Fibroblast of peridontal ligament (primary cell): ENCODE measurements around the gene ANXA6.
"Not testable (repeated sequence)": the region's sequence is repeated elsewhere in the genome, so short reads cannot be mapped to it uniquely, and the experiment has no call there.

ENCODE experiments used
- DNase-seq: peaks from one replicate; pipeline ENCODE4 v3.0.0-alpha.2; 2010; ENCODE audit errors: extremely low read depth

The ANXA6 gene

DNA sequence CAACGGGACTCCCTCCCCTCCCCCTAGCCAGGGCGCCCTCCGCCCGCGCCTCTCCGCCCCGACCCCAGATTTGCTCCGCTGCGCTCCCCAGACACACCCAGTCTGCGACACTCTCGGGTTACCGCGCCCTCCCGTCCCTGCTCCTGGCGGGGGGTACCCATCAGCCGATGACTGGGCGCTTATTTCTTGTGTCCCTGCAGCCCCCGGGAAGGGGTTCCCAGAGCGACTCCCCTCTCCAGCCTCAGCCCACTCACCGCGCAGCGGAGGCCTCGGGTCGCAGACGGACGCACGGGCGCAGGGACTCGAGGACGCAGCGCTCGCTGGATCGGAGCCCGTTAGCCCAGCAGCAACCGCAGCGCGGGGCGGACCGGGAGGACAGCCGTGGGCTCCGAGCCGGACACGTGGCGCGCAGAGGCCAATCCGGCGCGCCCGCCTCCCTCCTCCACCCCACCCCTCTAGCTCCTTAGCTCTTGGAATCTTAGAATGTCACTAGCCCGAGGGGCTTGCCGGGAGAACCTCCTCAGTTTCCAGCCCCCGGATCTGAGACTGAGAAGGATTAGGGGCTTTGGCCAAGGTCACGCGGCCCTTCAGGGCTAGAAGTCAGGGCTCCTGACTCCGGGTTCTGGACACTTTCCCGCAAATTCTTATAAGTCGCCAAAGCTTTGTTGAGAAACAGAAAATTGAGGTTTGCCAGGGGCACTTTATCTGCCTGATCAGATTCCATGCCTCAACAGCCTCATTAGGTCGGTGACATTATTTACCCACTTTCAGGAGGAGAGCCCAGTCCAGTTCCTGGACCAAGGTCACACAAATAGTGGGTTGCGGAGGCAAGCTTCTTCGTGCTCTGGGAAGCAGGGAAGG is at the start of gene ANXA6:
Gene ANXA6 (minus strand): TSS at position 354 of the 861 bp plus-strand sequence. CDS start 9,878 bp downstream, outside the sequence.
- peak; percentile 67 for DNase-seq

DNA sequence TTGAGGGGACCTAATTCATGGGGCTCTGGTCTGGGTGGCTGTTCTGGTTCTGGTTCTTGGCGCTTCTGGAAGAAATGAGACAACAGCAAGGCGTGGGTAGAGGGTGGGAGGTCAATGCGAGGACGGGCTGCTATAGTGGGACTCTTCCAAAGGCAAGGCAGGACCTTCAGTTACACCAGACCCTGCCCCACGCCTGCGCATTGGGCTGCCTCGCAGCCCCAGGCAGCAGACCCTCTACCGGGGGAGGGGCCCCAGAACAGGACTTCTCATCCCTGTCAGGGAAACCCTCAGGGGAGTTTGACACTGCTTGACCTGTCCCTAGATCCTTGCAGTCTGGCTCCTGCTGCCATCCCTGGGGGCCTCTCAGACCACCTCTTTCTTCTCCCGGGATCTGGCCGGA is 47.8 kb upstream of the ANXA6 start:
- no peak for DNase-seq

DNA sequence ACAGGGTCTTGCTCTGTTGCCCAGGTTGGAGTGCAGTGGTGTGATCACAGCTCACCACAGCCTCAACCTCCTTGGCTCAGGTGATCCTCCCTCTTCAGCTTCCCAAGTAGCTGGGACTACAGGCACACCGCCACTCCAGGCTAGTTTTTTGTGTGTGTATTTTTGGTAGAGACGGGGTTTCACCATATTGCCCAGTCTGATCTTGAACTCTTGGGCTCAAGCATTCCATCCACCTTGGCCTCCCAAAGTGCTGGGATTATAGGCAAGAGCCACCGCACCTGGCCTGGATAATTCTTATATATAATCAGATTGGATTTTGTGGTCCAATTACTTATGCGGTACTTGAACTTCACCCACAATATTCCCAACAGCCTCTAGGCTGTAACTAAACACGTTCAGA is 46.5 kb upstream of the ANXA6 start:
- no peak for DNase-seq

DNA sequence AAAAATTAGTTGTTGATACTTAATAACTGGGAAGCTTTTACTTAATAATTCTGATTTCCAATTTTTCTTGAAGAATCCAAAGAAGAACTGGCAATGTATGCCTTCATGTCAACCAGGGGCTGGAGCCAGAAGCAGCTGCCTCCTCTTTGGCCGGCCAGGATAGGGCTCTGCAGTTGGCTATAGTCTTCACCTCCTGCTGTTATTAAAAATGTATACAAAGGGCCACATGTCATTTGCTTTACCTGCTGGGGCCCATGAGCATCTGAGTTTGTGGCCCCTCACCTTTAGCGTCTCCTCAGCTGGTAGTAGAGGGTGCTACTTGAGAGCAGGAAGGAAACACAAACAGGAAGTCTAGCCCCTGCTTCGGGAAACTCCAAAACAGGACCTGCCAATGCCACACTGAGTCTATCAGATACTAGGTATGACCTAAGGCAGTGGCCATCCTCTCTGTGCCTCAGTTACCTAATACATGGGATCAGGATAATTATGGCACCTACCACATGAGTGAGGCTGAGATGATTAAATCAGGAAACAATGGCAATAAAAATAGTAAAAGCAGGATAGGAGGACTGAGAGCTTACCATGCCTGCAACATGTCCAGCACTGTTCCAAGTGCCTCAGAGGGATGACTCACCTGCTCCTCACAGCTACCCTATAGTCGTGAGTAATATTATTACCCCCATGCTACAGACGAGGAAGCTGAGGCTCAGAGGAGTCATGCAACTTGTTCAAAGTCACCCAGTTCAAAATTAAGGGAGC is 45.0 kb upstream of the ANXA6 start:
- DNase-seq: peak; percentile 43

DNA sequence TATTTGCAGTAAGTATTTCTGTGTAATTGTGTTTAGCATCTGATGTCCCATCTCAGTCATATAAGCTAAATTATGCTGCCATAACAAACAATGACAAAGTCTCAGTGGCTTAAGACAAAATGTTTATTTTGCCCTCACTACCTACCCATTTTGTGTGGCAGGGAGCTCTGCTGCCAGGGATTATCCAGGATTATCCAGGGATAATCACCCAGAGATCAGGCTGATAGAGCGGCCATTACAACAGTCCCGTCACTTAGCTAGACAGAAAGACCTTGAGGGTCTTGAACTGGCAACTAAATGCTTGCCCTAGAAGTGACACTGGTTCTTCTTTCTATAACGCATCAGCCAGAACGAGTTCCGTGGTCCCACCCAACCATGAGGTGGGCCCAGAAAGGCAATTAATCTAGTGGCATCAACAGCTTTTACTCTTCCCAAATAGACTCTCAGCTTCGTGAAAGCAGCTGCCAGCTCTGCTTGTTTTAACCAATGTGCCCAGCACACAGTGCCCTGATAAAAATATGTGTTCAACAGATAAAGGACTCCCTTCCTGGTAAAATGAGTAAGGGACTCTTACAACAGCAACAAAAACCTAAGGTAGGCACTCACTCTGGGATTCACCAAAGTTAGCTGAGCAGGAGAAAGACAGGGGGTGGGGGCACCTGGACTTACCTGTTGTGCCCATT is 43.5 kb upstream of the ANXA6 start:
- DNase-seq: no peak

DNA sequence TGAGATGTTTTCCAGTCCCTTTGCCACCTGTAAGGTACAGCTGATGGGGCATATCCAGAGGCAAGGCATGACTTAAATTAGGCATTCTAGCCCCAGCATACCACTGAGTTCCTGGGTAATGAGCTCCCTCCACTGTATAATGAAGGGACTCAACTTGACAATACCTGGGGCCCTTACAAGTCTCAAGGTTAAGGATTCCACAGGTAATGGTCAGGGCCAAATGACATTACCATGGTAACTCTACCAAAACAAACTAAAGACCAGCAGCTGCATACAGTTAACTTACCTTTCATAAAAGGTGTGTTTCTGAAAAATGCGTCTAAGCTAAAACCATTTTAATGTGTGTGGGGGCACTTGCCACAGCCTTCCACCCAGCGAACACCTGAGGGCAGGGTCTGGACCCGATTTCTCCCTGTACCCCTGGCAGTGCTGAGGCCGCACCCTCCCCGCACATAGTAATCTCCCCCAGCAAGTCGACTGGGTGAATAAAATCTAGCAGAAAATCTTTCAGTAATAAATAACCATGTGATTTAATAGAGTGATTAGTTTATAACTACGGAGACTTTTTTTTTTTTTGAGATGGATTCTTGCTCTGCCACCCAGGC is 42.1 kb upstream of the ANXA6 start:
- no peak for DNase-seq

DNA sequence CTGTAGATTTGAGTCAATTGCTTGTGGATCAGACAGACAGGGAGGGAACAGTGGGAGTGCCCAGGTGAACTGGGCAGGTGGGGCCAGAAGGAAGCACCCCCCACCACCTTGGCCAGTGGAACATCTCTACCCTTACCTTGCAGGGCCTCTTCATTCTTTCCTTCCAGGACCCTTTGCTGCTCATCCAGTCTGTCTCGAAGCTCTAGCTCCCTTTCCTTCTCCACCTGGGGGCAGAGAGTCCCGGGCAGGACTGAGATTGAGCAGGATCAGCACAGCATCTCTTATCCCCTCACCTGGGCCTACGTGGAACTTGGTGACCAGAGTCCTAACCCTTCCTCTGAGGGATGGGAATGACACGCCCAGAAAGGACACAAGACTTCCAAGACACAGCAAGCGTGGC is 41.3 kb upstream of the ANXA6 start:
- DNase-seq: no peak

DNA sequence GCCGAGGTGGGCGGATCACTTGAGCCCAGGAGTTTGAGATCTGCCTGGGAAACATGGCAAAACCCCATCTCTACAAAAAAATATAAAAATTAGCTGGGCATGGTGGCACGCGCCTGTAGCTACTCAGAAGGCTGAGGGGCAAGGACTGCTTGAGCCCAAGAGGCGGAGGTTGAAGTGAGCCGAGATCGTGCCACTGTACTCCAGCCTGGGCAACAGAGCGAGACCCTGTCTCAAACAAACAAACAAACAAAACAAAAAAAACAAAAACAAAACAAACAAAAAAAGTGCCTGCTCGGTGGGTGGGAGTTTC is 39.7 kb upstream of the ANXA6 start:
- not testable (repeated sequence) for DNase-seq

DNA sequence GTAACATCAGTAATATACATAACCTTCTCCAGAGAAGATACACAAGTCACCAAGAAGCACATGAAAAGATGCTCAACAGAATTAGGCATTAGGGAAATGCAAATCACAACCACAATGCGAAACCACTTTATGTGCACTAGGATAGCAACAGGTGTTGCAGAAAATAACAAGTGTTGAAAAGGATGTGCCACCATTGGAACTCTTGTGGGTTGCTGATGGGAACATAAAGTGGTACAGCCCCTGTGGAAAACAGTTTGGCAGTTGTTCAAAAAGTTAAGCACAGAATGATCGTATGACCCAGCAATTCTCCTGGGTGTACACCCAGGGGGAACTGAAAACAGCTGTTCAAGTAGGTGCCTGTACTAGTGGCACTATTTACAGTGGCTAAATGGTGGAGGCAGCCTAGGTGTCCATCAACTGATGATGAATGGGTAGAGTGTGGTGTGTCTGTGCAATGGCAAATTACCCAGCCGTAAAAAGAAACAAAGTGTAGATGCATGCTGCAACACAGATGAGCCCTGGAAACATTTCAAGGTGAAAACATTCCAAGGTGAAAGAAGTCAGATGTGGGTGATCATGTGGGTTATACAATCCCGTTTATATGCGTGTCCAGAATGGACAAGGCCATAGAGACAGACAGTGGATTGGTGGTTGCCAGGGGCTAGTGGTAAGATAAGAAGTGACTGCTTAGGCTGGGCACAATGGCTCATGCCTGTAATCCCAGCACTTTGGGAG is 39.1 kb upstream of the ANXA6 start:
- DNase-seq: no peak

DNA sequence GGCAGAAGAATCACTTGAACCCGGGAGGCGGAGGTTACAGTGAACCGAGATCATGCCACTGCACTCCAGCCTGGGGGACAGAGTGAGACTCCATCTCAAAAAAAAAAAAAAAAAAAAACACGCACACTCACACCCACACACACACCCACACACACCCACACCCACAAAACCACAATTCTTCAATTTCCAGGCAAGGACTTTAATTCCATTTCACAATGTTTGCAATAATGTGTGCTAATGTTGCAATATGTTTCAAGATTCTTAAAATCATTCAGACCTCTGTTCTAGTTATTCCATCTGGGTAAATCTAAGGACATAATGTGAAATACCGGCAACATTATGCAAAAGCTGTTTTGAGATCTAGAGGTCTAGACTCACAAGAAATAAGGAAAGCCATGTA is 38.0 kb upstream of the ANXA6 start:
- DNase-seq: peak; percentile 86

DNA sequence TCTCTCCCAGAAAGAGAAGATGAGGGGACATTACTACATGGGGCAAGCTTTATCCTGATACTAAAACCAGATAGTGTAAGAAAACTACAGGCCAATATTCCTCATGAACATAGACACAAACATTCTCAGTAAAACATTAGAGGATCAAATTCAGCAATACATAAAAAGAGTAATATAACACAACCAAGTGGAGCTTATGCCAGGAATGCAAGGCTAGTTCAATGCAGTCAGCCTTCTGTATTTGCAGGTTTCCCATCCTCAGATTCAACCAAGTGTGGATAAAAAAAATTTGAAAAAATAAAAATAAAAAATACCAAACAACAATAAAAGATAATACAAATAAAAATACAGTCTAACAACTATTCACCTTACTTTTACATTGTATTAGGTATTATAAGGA is 35.0 kb upstream of the ANXA6 start:
- DNase-seq: no peak

DNA sequence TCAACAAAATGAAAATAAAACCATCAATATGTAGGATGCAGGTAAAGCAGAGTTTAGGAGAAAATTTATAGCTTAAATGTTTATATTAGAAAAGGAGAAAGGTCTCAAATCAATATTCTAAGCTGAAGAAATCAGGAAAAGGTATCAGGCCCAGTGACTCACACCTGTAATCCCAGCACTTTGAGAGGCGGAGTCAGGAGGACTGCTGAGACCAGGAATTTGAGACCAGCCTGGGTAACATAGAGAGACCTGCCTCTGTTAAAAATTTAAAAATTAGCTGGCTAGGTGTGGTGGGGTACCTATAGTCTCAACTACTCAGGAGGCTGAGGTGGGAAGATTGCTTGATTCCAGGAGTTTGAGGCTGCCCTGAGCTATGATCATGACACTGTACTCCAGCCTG is 34.1 kb upstream of the ANXA6 start:
- no peak for DNase-seq

DNA sequence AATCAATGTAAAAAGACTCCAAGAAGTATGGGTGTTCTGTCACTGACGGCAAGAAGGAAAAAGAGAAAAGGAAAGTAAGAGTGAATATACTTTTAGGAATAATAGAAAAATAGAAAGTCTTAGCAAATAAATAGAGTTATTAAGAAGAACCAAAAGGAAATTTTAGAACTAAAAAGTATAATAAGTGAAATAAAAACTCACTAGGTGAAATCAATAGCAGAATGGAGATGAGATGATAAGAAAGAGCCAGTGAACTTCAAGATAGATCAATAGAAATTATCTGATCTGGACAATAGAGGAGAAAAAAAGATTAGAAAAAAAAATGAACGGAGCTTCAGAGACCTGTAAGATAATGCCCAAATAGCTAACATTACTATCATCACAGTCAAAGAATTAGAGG is 31.6 kb upstream of the ANXA6 start:
- no peak for DNase-seq

DNA sequence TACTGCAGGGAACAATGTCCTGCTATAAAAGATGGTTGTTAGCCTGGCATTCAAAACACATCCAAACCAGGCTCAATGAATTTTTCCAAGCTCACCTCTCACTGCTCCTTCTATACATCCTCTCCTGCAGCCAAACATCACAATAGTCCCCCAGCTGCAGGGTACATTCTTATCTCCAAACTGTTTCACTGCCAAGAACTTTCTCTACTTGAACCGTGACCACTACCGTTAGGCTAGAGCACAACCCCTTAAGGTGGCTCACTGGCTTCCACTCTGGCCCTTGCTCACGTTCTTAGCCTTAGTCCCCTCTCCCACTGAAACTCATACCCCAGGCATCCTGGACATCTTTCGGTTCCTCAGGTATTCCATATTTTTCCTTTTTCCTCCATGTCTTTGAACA is 29.0 kb upstream of the ANXA6 start:
- DNase-seq: no peak

DNA sequence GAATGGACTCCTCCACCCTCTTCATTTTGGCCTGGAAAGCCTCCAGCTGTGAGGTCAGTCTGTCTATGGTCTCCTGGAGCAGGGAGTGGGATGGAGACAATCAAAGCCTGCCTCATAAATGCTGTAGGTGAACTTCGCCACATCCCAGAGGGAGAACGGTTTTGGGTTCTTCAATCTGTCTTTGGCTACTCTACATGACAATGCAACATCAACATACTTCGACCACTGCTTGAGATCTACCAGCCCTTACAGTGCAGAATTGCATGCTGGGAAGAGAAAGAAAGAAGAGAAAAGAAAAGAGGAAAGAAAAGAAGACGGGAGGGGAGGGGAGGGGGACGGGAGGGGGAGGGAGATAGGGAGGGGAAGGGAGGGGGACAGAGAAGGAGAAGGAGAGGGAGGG is 28.5 kb upstream of the ANXA6 start:
- no peak for DNase-seq

DNA sequence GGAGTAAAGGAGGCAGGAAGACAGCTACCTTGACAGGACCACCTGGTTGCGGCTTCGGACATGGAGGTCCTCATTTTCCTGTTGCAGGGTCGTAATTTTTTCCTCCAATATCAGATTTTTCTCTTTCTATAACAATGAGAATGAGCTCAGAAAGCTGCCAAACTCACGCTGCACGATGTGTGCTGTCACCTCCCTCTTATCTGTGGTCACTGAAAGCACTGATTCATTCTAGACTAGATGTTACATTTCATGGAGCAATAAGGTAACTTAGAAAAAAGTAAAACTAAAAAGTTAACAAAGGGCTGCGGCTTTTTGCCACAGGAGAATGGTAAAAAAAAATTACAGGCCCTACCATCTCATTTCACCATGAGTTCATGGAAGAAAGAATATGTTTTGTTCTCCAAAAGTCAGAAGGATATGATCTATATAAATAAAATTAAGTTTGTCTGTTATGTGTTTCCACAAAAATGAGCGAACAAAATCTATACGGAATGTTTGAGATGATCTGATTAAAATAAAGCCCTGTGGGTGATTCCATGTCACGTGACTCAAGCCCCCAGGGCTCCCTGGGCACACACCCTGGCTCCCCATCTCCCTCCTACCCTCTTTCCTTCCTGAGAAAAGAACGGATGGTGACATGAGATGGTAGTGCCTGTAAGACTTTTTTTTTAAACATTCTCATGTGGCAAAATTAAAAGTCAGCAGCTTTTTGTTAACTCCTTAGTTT is 26.9 kb upstream of the ANXA6 start:
- DNase-seq: no peak

DNA sequence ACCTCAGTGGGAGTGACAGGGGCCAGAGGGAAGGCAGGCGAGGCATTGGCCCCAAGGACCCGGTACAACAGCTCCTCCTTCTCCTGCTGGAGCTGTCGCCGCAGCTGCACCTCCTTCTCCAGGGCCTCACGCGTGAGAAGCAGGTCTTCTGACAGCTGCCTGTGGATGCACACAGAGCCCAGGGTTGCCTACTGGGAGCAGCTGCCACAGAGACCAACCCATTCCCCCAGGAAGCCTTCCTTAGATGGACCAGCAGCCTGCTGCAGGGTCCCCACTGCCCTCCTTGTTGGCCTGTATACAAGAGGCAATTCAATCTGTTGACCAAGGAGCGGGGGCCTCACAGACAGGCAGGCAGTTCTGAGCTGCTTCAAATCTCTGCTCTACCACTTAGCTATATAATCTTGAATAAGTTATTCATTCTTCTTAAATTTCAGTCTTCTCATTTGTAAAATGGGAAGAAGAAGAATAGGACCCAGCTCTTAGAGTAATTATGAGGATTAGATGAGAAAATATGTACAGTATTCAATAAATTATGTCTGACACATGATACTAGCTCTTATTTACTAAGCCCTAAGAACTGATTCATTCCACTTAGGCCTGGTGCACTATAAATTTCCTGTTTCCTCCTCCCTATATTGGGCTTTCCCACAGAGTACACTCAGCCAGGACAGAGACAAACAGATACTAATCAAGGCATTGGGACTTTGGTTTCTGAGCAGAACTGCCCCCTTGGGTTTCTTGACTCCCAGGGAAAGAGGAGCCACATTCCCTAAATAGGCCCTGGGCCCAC is 26.1 kb upstream of the ANXA6 start:
- DNase-seq: no peak

DNA sequence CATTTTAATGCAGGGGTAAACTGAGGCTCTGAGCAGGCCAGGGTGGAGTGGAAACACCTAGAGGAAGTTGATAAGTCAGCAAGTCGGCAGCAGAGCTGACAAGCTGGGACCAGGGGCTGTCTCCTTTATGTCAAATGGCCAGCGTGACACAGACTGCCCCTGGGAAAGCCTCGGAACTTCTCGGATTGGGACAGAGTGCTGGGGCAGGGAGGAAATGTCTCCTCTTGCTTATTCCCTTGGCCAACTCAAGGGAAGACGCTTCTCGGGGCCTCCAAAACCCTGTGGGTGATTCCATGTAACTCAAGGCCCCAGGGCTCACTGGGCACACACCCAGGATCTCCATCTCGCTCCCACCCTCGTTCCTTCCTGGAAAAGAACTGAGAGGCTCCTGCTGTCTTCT is 25.4 kb upstream of the ANXA6 start:
- no peak for DNase-seq

DNA sequence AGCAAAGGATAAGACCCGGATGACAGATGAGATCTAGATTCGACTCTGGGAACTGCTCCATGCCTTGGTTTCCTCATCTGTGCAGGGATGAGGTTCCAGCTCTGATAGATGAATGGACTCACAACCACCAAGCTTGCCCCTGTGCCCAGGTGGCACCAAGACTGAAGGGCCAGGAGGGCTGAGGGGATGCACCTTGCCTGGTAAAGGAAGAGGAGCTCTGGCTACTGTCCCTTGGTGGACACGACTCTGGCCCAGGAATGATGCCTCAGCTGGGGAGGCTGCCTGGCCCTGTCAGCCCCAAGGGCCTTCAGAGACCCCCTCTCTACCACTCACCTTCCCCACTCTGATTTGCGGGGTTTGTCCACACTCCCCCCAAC is 24.9 kb upstream of the ANXA6 start:
- DNase-seq: no peak

DNA sequence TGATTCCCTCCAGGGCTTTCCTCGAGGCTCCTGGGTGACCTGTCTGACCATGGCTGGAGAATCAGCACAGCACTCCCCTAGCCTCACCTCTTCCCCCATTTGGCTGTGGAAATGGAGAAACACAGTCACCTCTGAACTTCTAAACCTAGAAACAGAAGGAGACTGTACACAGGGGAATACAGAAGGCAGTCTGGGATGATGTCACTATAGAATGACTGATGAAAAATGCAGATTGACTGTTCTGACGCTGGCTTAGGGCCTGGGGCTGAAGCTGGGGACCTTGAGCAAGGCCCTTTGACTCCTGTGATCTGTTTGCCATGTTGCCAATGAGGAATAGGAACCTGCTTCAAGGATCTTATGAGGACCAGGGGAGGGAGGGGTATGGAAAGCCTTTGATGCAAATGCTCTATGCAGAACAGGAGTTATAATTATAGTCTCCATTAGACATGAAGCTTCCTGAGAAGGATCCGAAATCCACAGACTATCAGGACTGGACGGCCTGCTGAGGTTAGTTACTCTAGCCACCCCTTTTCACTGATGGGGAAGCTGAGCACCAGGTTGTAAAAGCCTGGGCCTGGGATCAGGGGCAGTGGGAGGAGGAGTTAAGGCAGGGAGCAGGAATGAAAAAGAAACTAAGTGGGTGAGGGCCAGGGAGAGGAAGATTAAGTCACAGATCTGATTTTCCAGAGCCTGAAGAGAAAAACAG is 24.4 kb upstream of the ANXA6 start:
- DNase-seq: no peak
